PC-3 (cell line): ENCODE results near the gene LENG1.

Experiments
- CTCF ChIP-seq: fragments of 300-600 bp; sonication (generic); conservative IDR thresholded peaks from 2 replicates; pipeline ENCODE4 v1.5.1; 2017; ENCODE audit warnings: antibody characterized with exemption, low read depth, mild to moderate bottlenecking, low read length
- EZH2 ChIP-seq: fragments of 300-600 bp; sonication (generic); IDR thresholded peaks from one replicate; pipeline ENCODE4 v1.6.1; 2017; ENCODE audit warnings: antibody characterized with exemption, mild to moderate bottlenecking, low read length; ENCODE audit not compliant: unreplicated experiment
- EZH2phosphoT487 ChIP-seq: fragments of 300-600 bp; sonication (generic); IDR thresholded peaks from 2 replicates; pipeline ENCODE4 v1.6.1; 2018; ENCODE audit warnings: mild to moderate bottlenecking, antibody characterized with exemption, low read length, borderline replicate concordance

- TF ChIP-seq CTCF = no peak
- TF ChIP-seq EZH2 = no peak
- TF ChIP-seq EZH2phosphoT487 = no peak
Measured at GRCh38 chr19:54162241-54162805, 2.8 kb upstream of the LENG1 start.
